HFF-Myc (cell line): ENCODE measurements around the gene CARHSP1.

Experiments
- DNase-seq: peaks from one replicate; pipeline ENCODE4 v3.0.0-alpha.2; 2011; ENCODE audit warnings: low read depth; ENCODE audit errors: extremely low read depth
- H3K4me3 ChIP-seq: replicated peaks from 2 replicates; pipeline ENCODE4 v1.5.1; 2011; ENCODE audit warnings: low read depth, mild to moderate bottlenecking, control low read depth, low read length
- CTCF ChIP-seq: IDR thresholded peaks from 2 replicates; pipeline ENCODE4 v1.5.1; 2012; ENCODE audit warnings: mild to moderate bottlenecking, low read depth, low read length, control low read depth; ENCODE audit errors: missing control alignments

The CARHSP1 gene

GRCh38 chr16:8901320-8901861 is 32.6 kb upstream of the CARHSP1 start:
- no peak for TF ChIP-seq CTCF
- no peak overlapping the region for H3K4me3 ChIP-seq
- DNase-seq = no peak

GRCh38 chr16:8900343-8900742 is 31.5 kb upstream of the CARHSP1 start:
- DNase-seq = no peak
- H3K4me3 ChIP-seq = no peak overlapping the region
- TF ChIP-seq CTCF = no peak

GRCh38 chr16:8899709-8900317 is 31.0 kb upstream of the CARHSP1 start:
- no peak for DNase-seq
- H3K4me3 ChIP-seq = no peak overlapping the region
- no peak for TF ChIP-seq CTCF

- no peak overlapping the region for H3K4me3 ChIP-seq
- no peak for TF ChIP-seq CTCF
- no peak for DNase-seq
These were observed 30.0 kb upstream of the CARHSP1 start for GRCh38 chr16:8898660-8899318.

GRCh38 chr16:8894736-8895334 is 26.0 kb upstream of the CARHSP1 start:
- no peak for TF ChIP-seq CTCF
- DNase-seq = no peak

GRCh38 chr16:8893976-8894690 is 25.3 kb upstream of the CARHSP1 start:
- H3K4me3 ChIP-seq = no peak overlapping the region
- TF ChIP-seq CTCF = no peak
- DNase-seq = no peak

More at GRCh38 chr16:8894736-8895334, 26.0 kb upstream of the CARHSP1 start:
- H3K4me3 ChIP-seq = no peak overlapping the region
